HUES64 (cell line): Measurements from ENCODE around the gene CRYGN.

Experiments
- H3K27ac ChIP-seq: 2 replicates; pipeline ENCODE4 v1.7.0; 2013; ENCODE audit warnings: low read depth, low read length, inconsistent platforms
- H3K27me3 ChIP-seq: 2 replicates; pipeline ENCODE4 v1.6.1; 2013; ENCODE audit warnings: mild to moderate bottlenecking, low read length; ENCODE audit not compliant: insufficient read depth
- H3K36me3 ChIP-seq: 2 replicates; pipeline ENCODE4 v1.6.1; 2013; ENCODE audit warnings: mild to moderate bottlenecking, low read length; ENCODE audit not compliant: insufficient read depth
- H3K4me1 ChIP-seq: 2 replicates; pipeline ENCODE4 v1.6.1; 2013; ENCODE audit warnings: mild to moderate bottlenecking, low read length, moderate library complexity; ENCODE audit not compliant: insufficient read depth
- H3K4me3 ChIP-seq: 2 replicates; pipeline ENCODE4 v1.5.1; 2013; ENCODE audit warnings: mild to moderate bottlenecking, low read length, moderate library complexity
- H3K9ac ChIP-seq: 2 replicates; pipeline ENCODE4 v1.6.1; 2013; ENCODE audit warnings: mild to moderate bottlenecking, low read depth, low read length
- H3K9me3 ChIP-seq: 2 replicates; pipeline ENCODE4 v1.6.1; 2013; ENCODE audit warnings: low read depth, low read length; ENCODE audit not compliant: insufficient read depth
- WGBS: fragments of 150-250, 120-280 bp; methylation state at CpG from one replicate; pipeline ENCODE4 v1.1.7; 2013; ENCODE audit warnings: missing lambda C conversion rate; 5-methylcytosine and 5-hydroxymethylcytosine counted together

CRYGN gene

DNA sequence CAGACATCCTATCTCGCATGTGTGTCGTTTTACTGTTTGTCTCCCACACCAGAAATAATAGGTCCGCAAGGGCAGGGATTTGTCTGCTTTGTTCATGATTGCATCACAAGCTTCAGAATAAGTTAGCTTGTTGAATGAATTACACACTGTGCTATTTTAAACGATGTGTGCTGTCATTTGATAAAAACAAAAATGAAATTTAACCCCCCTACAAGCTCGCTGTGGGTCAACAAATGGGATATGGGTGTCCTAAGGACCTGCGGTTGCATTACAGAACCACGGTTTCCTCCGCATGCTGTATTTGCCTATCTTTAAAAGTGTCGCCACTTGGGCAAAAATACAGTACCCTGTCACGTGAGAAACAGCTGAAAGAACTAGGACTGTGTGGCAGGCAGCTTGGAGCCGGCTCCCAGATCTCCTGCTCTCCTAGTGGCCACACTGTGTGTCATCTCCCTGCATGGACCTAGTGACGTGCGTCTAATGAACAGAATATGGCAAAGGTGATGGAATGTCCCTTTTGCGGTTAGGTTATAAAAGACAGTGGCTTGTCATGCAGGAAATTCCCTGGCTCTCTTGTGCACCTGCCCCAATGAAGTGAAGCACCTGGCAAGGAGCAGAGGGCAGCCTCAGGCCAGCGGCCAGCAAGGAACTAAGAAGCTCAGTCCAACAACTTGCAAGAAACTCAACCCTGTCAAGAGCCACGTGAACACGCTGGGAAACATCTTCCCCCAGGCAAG is 32.9 kb upstream of the CRYGN start:
- Histone ChIP-seq H3K27me3 (no peaks in the 10 kb centered on the region), H3K27ac (peak overlapping the region; percentile 87), H3K4me1 (peaks cover 33% of the 10 kb centered on the region), H3K9me3 (no peaks in the 10 kb centered on the region), H3K36me3 (peaks cover 75% of the 10 kb centered on the region), H3K9ac (no peak overlapping the region), H3K4me3 (no peak overlapping the region)
- 88% methylated on average over 16 of the region's 17 CpGs for WGBS

DNA sequence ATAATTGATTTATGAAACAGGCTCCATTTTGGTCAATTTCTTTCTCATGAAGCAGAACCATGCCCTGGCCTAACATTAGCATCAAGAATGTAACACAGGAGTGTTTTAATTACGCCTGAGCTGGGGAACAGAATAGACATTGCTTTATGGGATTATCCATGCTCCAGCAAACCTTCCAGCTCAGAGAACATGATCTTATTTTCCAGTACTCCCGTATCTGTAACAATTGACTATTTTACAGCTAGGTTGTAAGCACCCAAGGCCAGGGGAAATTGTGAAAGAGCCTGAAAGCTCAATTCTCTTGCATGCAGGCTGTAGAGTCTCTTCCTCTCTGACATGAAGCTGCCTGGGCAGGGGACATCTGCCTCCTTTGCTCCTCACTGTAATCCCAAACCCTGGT is 30.8 kb upstream of the CRYGN start:
- H3K9me3 ChIP-seq, result no peaks in the 10 kb centered on the region
- peak overlapping the region; percentile 87; the same call in 1 of the 2 replicates for H3K27ac ChIP-seq

GRCh38 chr7:151469281-151469680 is 29.3 kb upstream of the CRYGN start:
- H3K9me3 ChIP-seq, result 0 out of 2 replicates have a peak, but pooled peaks cover 3% of the 10 kb centered on the region
- peaks cover 29% of the 10 kb centered on the region for H3K4me1 ChIP-seq
- no peak overlapping the region for H3K27ac ChIP-seq
- WGBS, result 84% methylated on average over 5 of the region's 5 CpGs
- H3K27me3 ChIP-seq, result no peaks in the 10 kb centered on the region
- H3K36me3 ChIP-seq, result peaks cover 80% of the 10 kb centered on the region
- no peak overlapping the region for H3K4me3 ChIP-seq
- H3K9ac ChIP-seq, result no peak overlapping the region

More for the DNA sequence above, 30.8 kb upstream of the CRYGN start:
- Histone ChIP-seq H3K27me3 (no peaks in the 10 kb centered on the region), H3K36me3 (peaks cover 76% of the 10 kb centered on the region), H3K4me1 (peaks cover 29% of the 10 kb centered on the region), H3K4me3 (no peak overlapping the region), H3K9ac (no peak overlapping the region)
- WGBS, result 80% methylated on average over 2 of the region's 2 CpGs

DNA sequence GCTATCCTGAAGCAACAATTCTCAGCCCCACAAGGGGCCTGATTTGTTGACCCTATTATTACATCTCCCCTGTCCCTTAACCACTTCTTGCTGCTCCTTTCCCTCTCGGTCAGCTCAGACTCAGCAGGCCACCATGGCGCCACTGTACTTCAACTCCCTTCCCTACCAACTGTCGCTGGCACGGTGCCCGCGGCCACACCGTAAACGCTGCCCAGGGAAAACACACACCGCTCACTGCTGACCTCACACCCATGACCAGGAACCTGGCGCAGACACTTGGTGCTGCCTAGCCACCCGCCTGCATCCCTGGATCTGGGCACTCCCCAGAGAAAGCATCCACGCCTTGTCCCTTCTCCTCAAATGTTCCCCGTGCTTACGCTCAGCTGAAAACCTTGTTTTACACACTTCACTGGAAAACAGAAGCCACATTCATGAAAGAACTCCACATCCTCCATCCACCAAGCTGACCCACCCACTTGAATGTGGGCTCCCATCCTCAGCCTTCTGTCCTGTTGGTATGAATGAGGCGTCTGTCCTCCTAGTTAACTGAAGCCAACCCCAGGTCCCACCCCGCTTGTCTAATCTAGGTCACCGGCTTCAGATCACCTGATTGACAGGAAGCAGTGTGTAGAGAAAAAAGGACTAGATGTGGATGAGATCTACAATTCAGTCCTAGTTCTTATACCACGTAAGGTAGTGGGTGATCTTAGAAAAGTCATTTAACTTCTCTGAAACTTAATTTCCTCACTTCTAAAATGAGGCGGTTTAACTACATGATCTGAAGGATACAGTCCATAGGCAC is 28.5 kb upstream of the CRYGN start:
- 96% methylated on average over 18 of the region's 19 CpGs for WGBS
- Histone ChIP-seq H3K27me3 (no peaks in the 10 kb centered on the region), H3K27ac (no peak overlapping the region), H3K4me3 (no peak overlapping the region), H3K9me3 (peaks cover 11% of the 10 kb centered on the region), H3K9ac (no peak overlapping the region), H3K4me1 (peaks cover 29% of the 10 kb centered on the region), H3K36me3 (peaks cover 84% of the 10 kb centered on the region)

GRCh38 chr7:151465169-151465568 is 25.2 kb upstream of the CRYGN start:
- Histone ChIP-seq H3K4me1 (peaks cover 6% of the 10 kb centered on the region), H3K9ac (no peak overlapping the region), H3K4me3 (no peak overlapping the region), H3K36me3 (peaks cover 67% of the 10 kb centered on the region), H3K27ac (no peak overlapping the region), H3K9me3 (peaks cover 22% of the 10 kb centered on the region), H3K27me3 (no peaks in the 10 kb centered on the region)
- WGBS, result 97% methylated on average over 8 of the region's 8 CpGs

- peaks cover 19% of the 10 kb centered on the region for H3K4me1 ChIP-seq
- H3K4me3 ChIP-seq, result no peak overlapping the region
- H3K9me3 ChIP-seq, result peaks cover 22% of the 10 kb centered on the region
- H3K9ac ChIP-seq, result no peak overlapping the region
- peaks cover 39% of the 10 kb centered on the region for H3K36me3 ChIP-seq
- peak overlapping the region; percentile 42; the same call in 1 of the 2 replicates for H3K27ac ChIP-seq
- H3K27me3 ChIP-seq, result no peaks in the 10 kb centered on the region
- 71% methylated on average over 1 of the region's 1 CpG for WGBS
Observed at GRCh38 chr7:151462306-151462779, 22.4 kb upstream of the CRYGN start.

DNA sequence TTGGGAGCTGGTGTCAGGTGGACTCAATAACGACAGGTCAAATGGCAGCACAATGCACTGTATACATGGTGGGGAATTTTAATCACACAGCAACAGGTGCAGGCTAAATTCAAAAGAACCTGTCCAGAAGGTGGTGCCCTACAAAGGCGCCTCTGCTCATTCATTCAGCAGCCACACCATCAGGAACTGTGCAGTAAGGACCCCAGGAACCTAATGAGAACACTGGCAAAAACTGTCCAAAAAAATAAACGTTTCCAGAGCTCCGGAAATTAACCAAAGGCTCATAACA is 21.9 kb upstream of the CRYGN start:
- H3K27ac ChIP-seq, result peak overlapping the region; percentile 42; the same call in 1 of the 2 replicates
- H3K36me3 ChIP-seq, result peaks cover 34% of the 10 kb centered on the region
- H3K4me1 ChIP-seq, result peaks cover 24% of the 10 kb centered on the region
- WGBS, result 97% methylated on average over 4 of the region's 4 CpGs
- no peaks in the 10 kb centered on the region for H3K27me3 ChIP-seq
- no peak overlapping the region for H3K9ac ChIP-seq
- H3K4me3 ChIP-seq, result no peak overlapping the region
- peaks cover 22% of the 10 kb centered on the region for H3K9me3 ChIP-seq

DNA sequence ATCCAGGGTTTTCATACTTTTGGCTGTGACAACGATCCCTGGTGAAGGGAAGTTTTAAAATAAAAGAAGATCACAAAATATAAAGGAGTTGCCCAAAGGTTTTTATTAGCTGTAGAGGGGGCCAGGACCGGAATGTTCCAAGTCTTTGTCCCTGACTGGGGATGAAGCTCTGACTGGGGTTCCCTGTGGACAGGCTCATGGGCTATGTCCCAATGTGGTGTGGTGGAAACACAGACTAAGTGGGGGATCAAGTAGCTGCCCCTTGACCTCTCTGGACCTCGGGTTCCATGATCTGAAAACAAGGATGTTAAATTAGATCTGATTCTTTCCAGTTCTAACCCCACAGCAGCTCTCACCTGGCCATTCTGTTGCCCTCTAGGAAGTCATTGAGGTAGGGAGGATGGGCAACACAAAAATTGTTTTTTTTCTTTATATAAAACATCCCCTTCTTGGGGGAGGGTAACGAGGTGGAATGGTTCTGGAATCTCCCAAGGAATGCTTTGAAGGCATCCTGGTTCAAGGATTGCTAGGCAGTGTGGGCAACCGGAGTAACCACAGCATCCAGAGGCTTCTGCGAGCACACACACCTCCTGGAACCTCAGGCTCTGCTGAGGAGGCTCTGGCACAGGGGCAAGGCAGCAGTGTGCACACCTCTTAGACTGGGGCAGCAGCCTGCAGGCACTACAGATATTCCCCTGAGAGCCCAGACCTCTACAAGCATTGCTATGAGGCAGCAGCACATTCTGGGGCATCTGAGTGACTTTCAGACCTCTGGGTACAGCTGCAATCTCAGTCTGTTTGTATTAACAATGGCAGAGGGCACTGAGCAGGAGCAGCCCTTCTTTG is 21.4 kb upstream of the CRYGN start:
- peaks cover 30% of the 10 kb centered on the region for H3K36me3 ChIP-seq
- no peak overlapping the region for H3K4me3 ChIP-seq
- H3K9ac ChIP-seq, result no peak overlapping the region
- H3K4me1 ChIP-seq, result peaks cover 28% of the 10 kb centered on the region
- H3K27me3 ChIP-seq, result no peaks in the 10 kb centered on the region
- WGBS, result 92% methylated on average over 6 of the region's 6 CpGs
- H3K9me3 ChIP-seq, result peaks cover 22% of the 10 kb centered on the region
- no peak overlapping the region; the same call in 1 of the 2 replicates for H3K27ac ChIP-seq

- Histone ChIP-seq H3K27me3 (no peaks in the 10 kb centered on the region), H3K9ac (peak overlapping the region; percentile 46; the same call in 1 of the 2 replicates), H3K27ac (peak overlapping the region; percentile 49), H3K36me3 (peaks cover 21% of the 10 kb centered on the region), H3K4me1 (peaks cover 29% of the 10 kb centered on the region), H3K4me3 (no peak overlapping the region), H3K9me3 (peaks cover 22% of the 10 kb centered on the region)
- WGBS, result 89% methylated on average over 10 of the region's 10 CpGs
Observed at GRCh38 chr7:151460474-151460855, 20.5 kb upstream of the CRYGN start.

- H3K27ac ChIP-seq, result peak overlapping the region; percentile 62
- peaks cover 19% of the 10 kb centered on the region for H3K9me3 ChIP-seq
- no peaks in the 10 kb centered on the region for H3K27me3 ChIP-seq
- peak overlapping the region; percentile 46; the same call in 1 of the 2 replicates for H3K9ac ChIP-seq
- no peak overlapping the region for H3K4me3 ChIP-seq
- H3K4me1 ChIP-seq, result peaks cover 29% of the 10 kb centered on the region
- H3K36me3 ChIP-seq, result peaks cover 16% of the 10 kb centered on the region
- WGBS, result 57% methylated on average over 25 of the region's 25 CpGs
Observed at GRCh38 chr7:151459726-151460473, 20.0 kb upstream of the CRYGN start.
